HS-5 (cell line): ENCODE results near the gene NPAS3.

ENCODE experiments used
- DNase-seq: peaks from one replicate; pipeline ENCODE4 v3.0.0-alpha.2; 2012; ENCODE audit warnings: low read depth

The NPAS3 gene

GRCh38 chr14:33587791-33588190 is 649.1 kb downstream of the NPAS3 start:
- DNase-seq: no peak

- DNase-seq: no peak
Measured at GRCh38 chr14:33588771-33589170, 650.1 kb downstream of the NPAS3 start.

- peak; percentile 80 for DNase-seq
Measured at GRCh38 chr14:33589334-33589733, 650.7 kb downstream of the NPAS3 start.

- DNase-seq: no peak
Measured at GRCh38 chr14:33590891-33591630, 652.4 kb downstream of the NPAS3 start.

DNA sequence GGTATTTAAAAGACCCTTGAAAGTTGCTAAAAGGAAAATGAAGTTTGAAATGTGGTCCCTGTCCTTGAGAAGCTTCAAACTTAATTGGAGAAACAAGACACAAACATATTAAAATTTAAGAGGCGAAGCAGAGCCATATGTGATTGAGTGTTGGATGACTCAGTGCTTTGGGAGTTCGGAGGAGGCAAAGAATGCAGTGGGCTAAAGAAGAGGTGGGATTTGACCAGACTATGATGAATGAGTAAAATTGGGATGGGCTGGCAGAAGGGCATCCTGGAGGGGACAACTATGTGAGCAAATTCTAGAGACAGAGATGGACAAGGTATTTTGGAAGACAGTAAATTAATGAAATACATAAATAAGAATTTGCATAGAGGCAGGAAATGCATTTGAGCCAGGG is 653.6 kb downstream of the NPAS3 start:
- DNase-seq: peak; percentile 25

GRCh38 chr14:33596211-33597080 is 657.8 kb downstream of the NPAS3 start:
- no peak for DNase-seq

GRCh38 chr14:33598582-33598981 is 659.9 kb downstream of the NPAS3 start:
- DNase-seq: no peak

GRCh38 chr14:33602396-33602795 is 663.7 kb downstream of the NPAS3 start:
- no peak for DNase-seq

GRCh38 chr14:33606591-33606990 is 667.9 kb downstream of the NPAS3 start:
- no peak for DNase-seq

DNA sequence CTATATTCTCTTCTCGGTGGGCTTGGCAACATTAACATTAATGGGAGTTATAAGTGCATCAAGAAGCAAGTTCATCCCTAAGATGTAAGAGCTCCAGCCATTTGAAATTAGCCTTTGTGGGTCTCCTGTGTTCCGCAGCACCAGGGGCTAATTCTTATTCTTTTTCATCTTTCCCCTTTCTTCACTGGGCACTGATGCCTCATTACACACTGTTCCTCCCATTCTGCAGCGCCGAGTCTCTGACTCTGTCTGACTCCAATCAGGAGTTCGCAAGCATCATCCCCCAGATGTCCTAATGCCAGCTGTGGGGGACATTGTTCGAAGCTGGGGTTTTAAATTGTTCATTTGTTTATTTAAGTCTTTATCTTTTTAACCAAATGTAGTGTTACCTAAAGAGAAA is 670.9 kb downstream of the NPAS3 start:
- DNase-seq: no peak

GRCh38 chr14:33610121-33610520 is 671.4 kb downstream of the NPAS3 start:
- no peak for DNase-seq

- no peak for DNase-seq
Measured at GRCh38 chr14:33611405-33612196, 672.9 kb downstream of the NPAS3 start.

DNA sequence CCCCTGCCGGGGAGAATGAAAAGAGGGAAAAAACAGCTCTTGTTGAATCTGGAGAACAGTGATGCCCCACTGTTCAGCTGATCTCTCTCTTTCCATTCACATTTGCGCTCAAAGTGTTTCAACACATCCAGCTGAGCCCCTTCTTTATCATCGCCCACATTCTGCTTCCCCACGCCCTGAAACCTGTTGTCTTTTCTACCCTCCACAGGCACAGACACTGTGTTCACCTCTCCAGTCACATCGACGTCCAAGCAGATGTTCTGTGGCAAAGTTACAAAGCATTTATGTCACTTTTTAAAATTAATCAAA is 673.5 kb downstream of the NPAS3 start:
- no peak for DNase-seq

DNA sequence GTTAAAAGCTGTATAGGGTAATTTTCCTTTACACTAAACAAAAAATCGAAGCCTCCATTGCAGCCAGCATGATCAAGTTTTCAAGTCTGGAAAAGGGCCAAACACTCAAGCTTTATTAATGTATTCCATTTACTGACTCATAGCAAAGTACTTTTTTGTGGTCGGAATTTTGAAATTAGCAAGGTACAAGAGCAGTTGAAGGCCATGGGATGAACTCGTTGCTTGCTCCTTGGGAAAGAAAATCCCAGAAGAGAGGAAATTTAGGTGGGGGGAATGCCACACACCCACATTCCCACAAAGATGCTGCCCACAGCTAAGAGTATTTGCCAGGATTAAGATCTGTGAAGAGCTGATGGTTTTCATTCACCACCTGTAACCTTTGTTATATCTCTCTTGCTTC is 678.5 kb downstream of the NPAS3 start:
- DNase-seq: peak; percentile 53

DNA sequence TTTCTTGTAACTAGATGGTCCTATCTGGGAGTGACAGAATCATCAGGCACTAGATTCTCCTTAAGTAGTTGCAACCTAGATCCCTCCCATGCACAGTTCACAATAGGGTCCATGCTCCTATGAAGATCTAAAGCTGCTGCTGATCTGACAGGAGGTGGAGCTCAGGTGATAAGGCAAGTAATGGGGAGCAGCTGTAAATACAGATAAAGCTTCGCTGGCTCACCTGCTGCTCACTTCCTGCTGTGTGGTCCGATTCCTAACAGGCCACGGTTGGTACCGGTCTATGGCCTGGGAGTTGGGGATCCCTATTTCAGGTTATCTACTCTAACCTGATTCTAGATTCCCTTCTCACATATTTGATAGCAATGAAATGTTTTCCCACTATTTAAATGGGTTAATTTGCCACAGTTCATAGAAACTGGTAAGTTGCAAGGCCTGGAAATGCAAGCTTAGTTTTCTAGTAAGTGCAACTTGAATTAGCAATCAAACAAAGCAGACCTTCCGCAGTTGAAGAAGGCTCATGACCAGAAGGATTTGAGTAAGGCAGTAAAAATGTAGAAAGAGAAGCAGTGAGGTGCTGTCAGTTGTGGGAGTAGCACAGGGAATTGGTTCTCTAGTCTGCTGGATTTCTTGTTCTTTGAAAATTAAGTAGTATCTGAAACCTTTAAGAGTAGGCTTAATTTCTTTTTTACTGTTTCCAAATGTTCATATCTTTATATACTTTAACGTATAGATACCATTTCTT is 679.9 kb downstream of the NPAS3 start:
- DNase-seq: no peak

DNA sequence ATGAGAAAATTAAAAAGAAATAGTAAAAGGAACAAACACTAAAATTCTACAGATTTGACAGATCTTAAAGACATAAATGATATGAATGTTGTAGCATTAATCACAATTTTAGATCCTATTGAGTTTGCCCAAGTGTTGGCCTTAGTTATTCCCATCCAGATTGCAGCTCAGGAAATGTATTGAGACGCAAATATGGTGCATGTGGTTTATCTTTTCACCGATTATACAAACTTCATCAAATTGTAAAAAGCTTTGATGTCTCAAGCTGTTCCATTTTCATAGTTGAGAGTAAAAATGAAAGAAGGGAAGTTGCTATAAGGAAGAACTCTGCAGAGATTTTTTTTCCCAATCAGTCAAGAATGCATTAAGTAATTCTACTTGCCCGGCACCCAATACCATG is 683.8 kb downstream of the NPAS3 start:
- DNase-seq: no peak

- DNase-seq: no peak
Measured at GRCh38 chr14:33629792-33630191, 691.1 kb downstream of the NPAS3 start.

DNA sequence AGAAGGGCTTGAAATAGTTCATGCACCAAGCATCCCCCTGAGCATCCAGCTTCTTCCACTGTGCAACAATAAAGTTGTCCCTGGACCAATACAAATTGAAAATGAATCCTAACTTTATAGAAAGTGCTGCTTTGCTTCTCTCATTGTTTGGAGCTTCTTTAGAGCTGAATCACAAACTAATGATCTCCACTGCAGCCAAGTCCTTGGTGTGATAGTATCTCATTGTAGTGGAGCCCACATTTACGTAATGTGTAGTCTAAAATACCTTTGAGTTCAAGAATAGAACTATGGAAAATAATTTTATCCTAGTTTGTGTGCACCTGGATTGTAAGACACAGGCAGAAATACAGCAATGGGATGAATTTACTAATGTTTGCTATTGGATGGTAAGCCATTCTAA is 692.3 kb downstream of the NPAS3 start:
- no peak for DNase-seq

DNA sequence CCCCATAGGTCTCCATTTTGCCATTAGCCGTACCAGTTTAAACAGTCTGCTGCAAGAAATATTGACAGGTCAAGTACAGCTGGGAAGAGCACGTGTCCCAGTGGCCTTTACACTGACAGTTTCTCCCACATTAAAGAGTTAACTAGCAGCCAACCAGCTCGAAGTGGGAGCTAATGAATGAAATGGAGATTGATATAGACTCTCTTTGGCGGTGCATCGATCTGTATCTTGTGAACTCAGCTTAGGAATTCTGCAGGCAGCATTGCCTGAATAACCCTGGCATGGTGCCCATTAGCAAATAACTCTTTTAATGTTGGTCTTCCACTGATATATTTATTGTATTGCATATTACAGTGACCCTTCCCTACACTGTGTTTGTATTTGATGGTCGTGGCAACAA is 692.8 kb downstream of the NPAS3 start:
- no peak for DNase-seq

DNA sequence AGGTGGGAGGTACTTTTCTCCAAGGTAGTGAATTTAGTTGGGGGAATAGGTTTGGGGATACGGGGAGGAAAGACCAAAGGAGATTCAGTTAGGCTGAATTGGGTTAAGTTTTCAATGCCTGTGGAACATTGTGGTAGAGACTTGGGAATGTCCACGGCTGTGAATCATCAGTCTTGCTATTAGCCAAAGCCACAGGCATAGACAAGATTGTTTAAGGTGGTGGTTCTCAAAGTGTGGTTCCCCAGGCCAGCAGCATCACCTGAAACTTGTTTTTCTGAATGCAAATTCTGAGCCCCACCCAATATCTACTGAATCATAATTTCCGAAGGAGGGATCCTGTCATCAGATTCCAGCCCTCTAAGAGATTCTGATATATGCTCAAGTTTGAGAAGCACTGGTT is 696.0 kb downstream of the NPAS3 start:
- no peak for DNase-seq

DNA sequence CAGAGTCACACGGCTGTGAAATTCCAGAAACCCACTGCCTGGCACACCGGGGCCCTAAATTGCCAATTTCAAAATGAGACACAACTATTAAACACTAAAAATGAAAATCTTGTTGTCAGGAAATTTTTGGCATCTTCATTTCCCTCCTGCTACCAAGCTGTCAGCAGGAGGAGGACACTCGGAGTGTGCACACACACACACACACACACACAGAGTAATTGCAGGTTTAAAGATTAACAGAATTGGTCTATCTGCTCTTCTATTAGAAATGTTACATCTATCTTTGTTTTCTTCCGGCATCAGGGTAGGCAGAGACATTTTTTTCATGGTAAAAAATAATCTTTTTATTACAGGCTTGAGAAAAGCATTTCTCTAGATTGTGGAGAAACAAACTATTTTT is 698.0 kb downstream of the NPAS3 start:
- no peak for DNase-seq

- no peak for DNase-seq
Measured at GRCh38 chr14:33642080-33642479, 703.4 kb downstream of the NPAS3 start.
